Measurements from ENCODE around the gene XRCC2.
"Not testable (repeated sequence)": the region's sequence is repeated elsewhere in the genome, so short reads cannot be mapped to it uniquely, and the experiment has no call there.

- not testable (repeated sequence) for TF ChIP-seq POLR2A (IDR thresholded peaks at IDR 0.05; ENCODE audit: extremely low read depth, insufficient read length); CTCF (IDR thresholded peaks at IDR 0.05; ENCODE audit: low read depth, low read length)
Measured at GRCh38 chr7:152712412-152713042, 36.6 kb upstream of the XRCC2 start.

Measured in NB4 (cell line).